Loucy (cell line): ENCODE measurements around the gene PRKN.

Experiments used
- H2AFZ ChIP-seq: fragments of 200-600 bp; sonication (generic); 2 replicates; pipeline ENCODE4 v1.6.0; 2016; ENCODE audit warnings: antibody characterized with exemption, mild to moderate bottlenecking, low read length, moderate library complexity
- H3F3A ChIP-seq: fragments of 200-600 bp; 2 replicates; pipeline ENCODE4 v1.6.0; 2016; ENCODE audit warnings: antibody characterized with exemption, low read depth, mild to moderate bottlenecking
- H3K27me3 ChIP-seq: fragments of 200-600 bp; sonication (generic); 2 replicates; pipeline ENCODE4 v1.6.1; 2014; ENCODE audit warnings: low read length, mild to moderate bottlenecking; ENCODE audit not compliant: insufficient read depth, poor library complexity, severe bottlenecking
- H3K36me3 ChIP-seq: fragments of 200-600 bp; sonication (generic); 2 replicates; pipeline ENCODE4 v1.6.1; 2016; ENCODE audit warnings: low read length; ENCODE audit not compliant: insufficient read depth
- H3K4me1 ChIP-seq: fragments of 200-600 bp; sonication (generic); 2 replicates; pipeline ENCODE4 v1.5.1; 2014; ENCODE audit warnings: low read length, mild to moderate bottlenecking; ENCODE audit not compliant: insufficient read depth, poor library complexity, severe bottlenecking
- H3K4me2 ChIP-seq: fragments of 200-600 bp; sonication (generic); 2 replicates; pipeline ENCODE4 v1.6.0; 2014; ENCODE audit warnings: antibody characterized with exemption, low read length, low read depth, mild to moderate bottlenecking; ENCODE audit not compliant: poor library complexity, severe bottlenecking
- H3K4me3 ChIP-seq: fragments of 200-600 bp; sonication (generic); 2 replicates; pipeline ENCODE4 v1.5.1; 2014; ENCODE audit warnings: low read length, mild to moderate bottlenecking, mixed read lengths; ENCODE audit not compliant: poor library complexity, severe bottlenecking
- H3K79me2 ChIP-seq: fragments of 200-600 bp; sonication (generic); 2 replicates; pipeline ENCODE4 v1.6.1; 2014; ENCODE audit warnings: low read length; ENCODE audit not compliant: insufficient read depth
- H3K9ac ChIP-seq: fragments of 200-600 bp; sonication (generic); 2 replicates; pipeline ENCODE4 v1.6.0; 2014; ENCODE audit warnings: mild to moderate bottlenecking, low read depth, low read length, moderate library complexity; ENCODE audit not compliant: poor library complexity, severe bottlenecking
- H3K9me2 ChIP-seq: fragments of 200-600 bp; sonication (generic); replicated peaks from 2 replicates; pipeline ENCODE4 v1.6.1; 2016; ENCODE audit warnings: low read depth, low read length, mixed read lengths
- H3K9me3 ChIP-seq: fragments of 200-600 bp; sonication (generic); 2 replicates; pipeline ENCODE4 v1.6.1; 2014; ENCODE audit warnings: mild to moderate bottlenecking, antibody characterized with exemption, low read length, low read depth; ENCODE audit not compliant: insufficient read depth
- H4K20me1 ChIP-seq: fragments of 200-600 bp; sonication (generic); 2 replicates; pipeline ENCODE4 v1.6.0; 2014; ENCODE audit warnings: antibody characterized with exemption, low read length, mild to moderate bottlenecking; ENCODE audit not compliant: insufficient read depth, poor library complexity, severe bottlenecking
- CTCF ChIP-seq: fragments of 200-600 bp; sonication (generic); conservative IDR thresholded peaks from 2 replicates; pipeline ENCODE4 v1.5.1; 2014; ENCODE audit warnings: mild to moderate bottlenecking, antibody characterized with exemption, low read length
- EZH2phosphoT487 ChIP-seq: fragments of 200-600 bp; IDR thresholded peaks from 2 replicates; pipeline ENCODE4 v1.6.1; 2018; ENCODE audit warnings: antibody characterized with exemption, mild to moderate bottlenecking, moderate library complexity, borderline replicate concordance

PRKN gene

GRCh38 chr6:162178666-162179065 is 548.9 kb downstream of the PRKN start:
- no peaks in the 10 kb centered on the region for H3F3A ChIP-seq
- H3K9ac ChIP-seq = no peak overlapping the region
- no peaks in the 10 kb centered on the region for H3K36me3 ChIP-seq
- no peak for TF ChIP-seq CTCF
- TF ChIP-seq EZH2phosphoT487 = no peak
- no peak overlapping the region for H2AFZ ChIP-seq
- no peaks in the 10 kb centered on the region; the same call in 1 of the 2 replicates for H3K9me2 ChIP-seq
- no peak overlapping the region for H3K4me2 ChIP-seq
- H3K9me3 ChIP-seq = no peaks in the 10 kb centered on the region
- H3K4me1 ChIP-seq = no peaks in the 10 kb centered on the region
- H4K20me1 ChIP-seq = no peaks in the 10 kb centered on the region
- H3K4me3 ChIP-seq = no peak overlapping the region
- no peaks in the 10 kb centered on the region for H3K27me3 ChIP-seq
- H3K79me2 ChIP-seq = no peaks in the 10 kb centered on the region

GRCh38 chr6:162178266-162178665 is 549.3 kb downstream of the PRKN start:
- no peak overlapping the region for H3K4me3 ChIP-seq
- no peaks in the 10 kb centered on the region for H4K20me1 ChIP-seq
- TF ChIP-seq EZH2phosphoT487 = no peak
- no peak for TF ChIP-seq CTCF
- no peak overlapping the region for H2AFZ ChIP-seq
- H3K79me2 ChIP-seq = no peaks in the 10 kb centered on the region
- H3K4me1 ChIP-seq = no peaks in the 10 kb centered on the region
- no peak overlapping the region for H3K9ac ChIP-seq
- H3K4me2 ChIP-seq = no peak overlapping the region
- no peaks in the 10 kb centered on the region for H3K36me3 ChIP-seq
- H3F3A ChIP-seq = no peaks in the 10 kb centered on the region
- no peaks in the 10 kb centered on the region for H3K9me3 ChIP-seq
- no peaks in the 10 kb centered on the region; the same call in 1 of the 2 replicates for H3K9me2 ChIP-seq
- H3K27me3 ChIP-seq = no peaks in the 10 kb centered on the region

- no peaks in the 10 kb centered on the region for H3K27me3 ChIP-seq
- no peaks in the 10 kb centered on the region for H3K79me2 ChIP-seq
- no peak overlapping the region for H3K4me2 ChIP-seq
- H3K9me2 ChIP-seq = no peaks in the 10 kb centered on the region; the same call in 1 of the 2 replicates
- no peak overlapping the region for H3K9ac ChIP-seq
- H2AFZ ChIP-seq = no peak overlapping the region
- TF ChIP-seq CTCF (no peak), EZH2phosphoT487 (no peak)
- H3K9me3 ChIP-seq = no peaks in the 10 kb centered on the region
- no peaks in the 10 kb centered on the region for H3K36me3 ChIP-seq
- no peaks in the 10 kb centered on the region for H4K20me1 ChIP-seq
- H3K4me1 ChIP-seq = no peaks in the 10 kb centered on the region
- no peak overlapping the region for H3K4me3 ChIP-seq
- H3F3A ChIP-seq = no peaks in the 10 kb centered on the region
These were observed 549.8 kb downstream of the PRKN start for GRCh38 chr6:162177746-162178145.
